IMR-90 (cell line): Measurements from ENCODE around the gene ADGRV1. TPM values are rescaled to one million over a fixed set of nuclear protein-coding genes. Genes with fewer than 3 reads are reported as not detected.
A peak's percentile ranks its signal among the peaks of the same experiment; 100 is the strongest.

Experiments
- ATAC-seq: fragments of 200-7000 bp; cut with Tn5 transposase; 2 replicates; pipeline ENCODE4 v1.9.1; 2020; ENCODE audit warnings: low read depth, mild to moderate bottlenecking, moderate library complexity
- BruUV-seq: library from RNA; stranded (reverse); fragments of 400-500 nt; replicated peaks from 2 replicates; lab custom pipeline; 2021; lab: Mats Ljungman, UMichigan
- CTCF ChIA-PET: fragments of 300-600 bp; formaldehyde crosslinking; extraction: SDS; loops from one replicate; lab custom pipeline; 2021; ENCODE audit warnings: antibody characterized with exemption; lab: Yijun Ruan, JAX
- POLR2A ChIA-PET: fragments of 300-600 bp; sonication (Branson Sonifier 250); formaldehyde crosslinking; loops from one replicate; lab custom pipeline; 2022; ENCODE audit warnings: antibody characterized with exemption; ENCODE audit not compliant: unreplicated experiment; lab: Charles Lee
- DNase-seq: peaks from one replicate; pipeline ENCODE4 v3.0.0; 2013
- H2AFZ ChIP-seq: replicated peaks from 2 replicates; pipeline ENCODE3; 2013; ENCODE audit warnings: low read length, mild to moderate bottlenecking; ENCODE audit not compliant: poor library complexity
- H2AK5ac ChIP-seq: 2 replicates; pipeline ENCODE4 v1.6.1; 2013; ENCODE audit warnings: low read depth, low read length, inconsistent platforms
- H2AK9ac ChIP-seq: replicated peaks from 2 replicates; pipeline ENCODE3; 2013; ENCODE audit warnings: mild to moderate bottlenecking, low read depth, low read length, moderate library complexity; ENCODE audit not compliant: poor library complexity
- H2BK120ac ChIP-seq: 2 replicates; pipeline ENCODE4 v1.6.1; 2013; ENCODE audit warnings: low read depth, low read length, inconsistent platforms
- H2BK15ac ChIP-seq: 3 replicates; pipeline ENCODE4 v1.6.1; 2013; ENCODE audit warnings: low read depth, low read length, inconsistent platforms
- H2BK20ac ChIP-seq: 2 replicates; pipeline ENCODE4 v1.6.1; 2013; ENCODE audit warnings: low read depth, mild to moderate bottlenecking, inconsistent platforms, low read length, moderate library complexity
- H2BK5ac ChIP-seq: 2 replicates; pipeline ENCODE4 v1.6.1; 2013; ENCODE audit warnings: mild to moderate bottlenecking, low read depth, low read length, inconsistent platforms; ENCODE audit not compliant: poor library complexity, severe bottlenecking
- H3K14ac ChIP-seq: replicated peaks from 2 replicates; pipeline ENCODE4 v1.6.1; 2013; ENCODE audit warnings: low read depth, low read length, inconsistent platforms
- H3K18ac ChIP-seq: 2 replicates; pipeline ENCODE4 v1.6.1; 2013; ENCODE audit warnings: low read depth, low read length, control low read depth
- H3K23ac ChIP-seq: 2 replicates; pipeline ENCODE4 v1.6.1; 2013; ENCODE audit warnings: low read depth, low read length, inconsistent platforms
- H3K27ac ChIP-seq: 2 replicates; pipeline ENCODE4 v1.5.1; 2013; ENCODE audit warnings: mild to moderate bottlenecking, control low read depth, low read length; ENCODE audit not compliant: insufficient read depth
- H3K27me3 ChIP-seq: 2 replicates; pipeline ENCODE4 v1.6.1; 2013; ENCODE audit warnings: low read length; ENCODE audit not compliant: control insufficient read depth, insufficient read depth
- H3K36me3 ChIP-seq: 2 replicates; pipeline ENCODE4 v1.6.1; 2013; ENCODE audit warnings: low read length, mixed read lengths; ENCODE audit not compliant: control insufficient read depth, insufficient read depth
- H3K4ac ChIP-seq: 2 replicates; pipeline ENCODE4 v1.6.1; 2013; ENCODE audit warnings: low read depth, low read length, inconsistent platforms
- H3K4me1 ChIP-seq: 2 replicates; pipeline ENCODE4 v1.6.1; 2013; ENCODE audit warnings: low read length, mixed read lengths; ENCODE audit not compliant: control insufficient read depth, insufficient read depth
- H3K4me2 ChIP-seq: 2 replicates; pipeline ENCODE4 v1.6.1; 2013; ENCODE audit warnings: low read depth, mild to moderate bottlenecking, control low read depth, low read length, moderate library complexity
- H3K4me3 ChIP-seq: 2 replicates; pipeline ENCODE4 v1.5.1; 2013; ENCODE audit warnings: low read depth, mild to moderate bottlenecking, control low read depth, low read length, moderate library complexity; ENCODE audit not compliant: insufficient read depth
- H3K56ac ChIP-seq: 2 replicates; pipeline ENCODE4 v1.6.1; 2013; ENCODE audit warnings: low read length, inconsistent platforms; ENCODE audit not compliant: insufficient read depth; ENCODE audit errors: extremely low read depth
- H3K79me1 ChIP-seq, 2 experiments: 2 replicates each; pipeline ENCODE4 v1.6.1; 2013; ENCODE audit warnings: low read length in 2 of 2, inconsistent platforms in 1 of 2, low read depth in 1 of 2
- H3K9ac ChIP-seq: 2 replicates; pipeline ENCODE4 v1.6.1; 2013; ENCODE audit warnings: low read depth, low read length, control low read depth
- H3K9me1 ChIP-seq: 2 replicates; pipeline ENCODE4 v1.6.1; 2013; ENCODE audit warnings: low read length, inconsistent platforms; ENCODE audit not compliant: insufficient read depth
- H3K9me3 ChIP-seq: 2 replicates; pipeline ENCODE4 v1.6.1; 2013; ENCODE audit warnings: low read length; ENCODE audit not compliant: control insufficient read depth, insufficient read depth
- H4K20me1 ChIP-seq: 2 replicates; pipeline ENCODE4 v1.6.1; 2013; ENCODE audit warnings: low read length, inconsistent platforms; ENCODE audit not compliant: insufficient read depth
- H4K5ac ChIP-seq: 2 replicates; pipeline ENCODE4 v1.6.1; 2013; ENCODE audit warnings: mild to moderate bottlenecking, low read depth, low read length, control low read depth
- H4K8ac ChIP-seq, 2 experiments: 2 replicates each; pipeline ENCODE4 v1.6.1; 2013; ENCODE audit warnings: low read depth in 2 of 2, low read length in 2 of 2, control low read depth in 1 of 2, inconsistent platforms in 1 of 2
- H4K91ac ChIP-seq: 2 replicates; pipeline ENCODE4 v1.6.1; 2013; ENCODE audit warnings: low read depth, low read length, inconsistent platforms; ENCODE audit not compliant: insufficient read depth
- BHLHE40 ChIP-seq: fragments of 150-350 bp; IDR thresholded peaks from 2 replicates; pipeline ENCODE4 v1.6.1; 2016; ENCODE audit warnings: mild to moderate bottlenecking, low read depth, low read length
- CHD1 ChIP-seq: IDR thresholded peaks from 2 replicates; pipeline ENCODE4 v1.6.1; 2012; ENCODE audit warnings: low read depth, low read length, improper control_type of control experiment
- FOS ChIP-seq: fragments of 150-350 bp; IDR thresholded peaks from 2 replicates; pipeline ENCODE4 v1.6.1; 2016; ENCODE audit warnings: low read depth, low read length
- MAZ ChIP-seq: IDR thresholded peaks from 2 replicates; pipeline ENCODE4 v1.6.1; 2012; ENCODE audit warnings: low read depth, mild to moderate bottlenecking, low read length, improper control_type of control experiment, moderate library complexity, borderline replicate concordance
- RAD21 ChIP-seq: IDR thresholded peaks from 2 replicates; pipeline ENCODE4 v1.6.1; 2012; ENCODE audit warnings: low read length, improper control_type of control experiment
- RCOR1 ChIP-seq: IDR thresholded peaks from 2 replicates; pipeline ENCODE4 v1.6.1; 2012; ENCODE audit warnings: mild to moderate bottlenecking, low read length, improper control_type of control experiment; ENCODE audit not compliant: insufficient replicate concordance
- RFX5 ChIP-seq: IDR thresholded peaks from 2 replicates; pipeline ENCODE4 v1.8.0; 2012; ENCODE audit warnings: low read depth, mild to moderate bottlenecking, low read length, moderate library complexity
- SMC3 ChIP-seq: fragments of 150-350 bp; IDR thresholded peaks from 2 replicates; pipeline ENCODE4 v1.6.1; 2016; ENCODE audit warnings: low read depth, mild to moderate bottlenecking, antibody characterized with exemption, low read length, moderate library complexity
- WGBS, 2 experiments: methylation state at CpG; one replicate each; pipeline versions ENCODE4 v1.1.5 to v1.1.7; 2013; ENCODE audit warnings: missing lambda C conversion rate in 2 of 2; ENCODE audit not compliant: insufficient read length in 1 of 2; ENCODE audit errors: extremely low coverage in 2 of 2; 5-methylcytosine and 5-hydroxymethylcytosine counted together
- dilution Hi-C: fragments of 300-500 bp; cut with HindIII; formaldehyde crosslinking; loops from one replicate; pipeline ENCODE4 v1.14.3; 2018; ENCODE audit warnings: low sequenced_read_pairs; ENCODE audit not compliant: unreplicated experiment
- in situ Hi-C: fragments of 300-500 bp; cut with MboI; formaldehyde crosslinking; loops from 3 replicates; pipeline ENCODE4 v1.14.3; 2019; ENCODE audit warnings: low sequenced_read_pairs, inconsistent platforms, mixed read lengths
- intact Hi-C: fragments of 100-400 bp; cut with micrococcal nuclease; formaldehyde crosslinking; loops from 2 replicates; pipeline ENCODE4 v1.10.0; 2022
- polyA plus RNA-seq, 3 experiments: library from polyadenylated mRNA; depleted of rRNA; stranded (reverse); fragments of >200 nt; gene quantifications; 2 replicates each; pipeline ENCODE4 v1.2.3, GENCODE V29; 2012; ENCODE audit warnings: low replicate concordance in 1 of 3
- total RNA-seq: library from RNA; depleted of rRNA; stranded (reverse); fragments of >200 nt; gene quantifications from 2 replicates; pipeline ENCODE4 v1.2.3, GENCODE V29; 2012
- TF ChIP-seq, protein P1 (sequence below): conservative IDR thresholded peaks from 2 replicates; pipeline ENCODE4 v1.5.1; 2012; ENCODE audit warnings: mild to moderate bottlenecking, low read depth, low read length, improper control_type of control experiment
- TF ChIP-seq, protein P2 (sequence below): fragments of 150-350 bp; IDR thresholded peaks from 2 replicates; pipeline ENCODE4 v1.6.1; 2017; ENCODE audit warnings: mild to moderate bottlenecking, antibody characterized with exemption, low read length, low read depth

The ADGRV1 gene
- total and polyA plus RNA-seq, 2 of the 4 experiments (the other 2 are of a cell fraction) = under 0.01 TPM; not detected in 1

DNA sequence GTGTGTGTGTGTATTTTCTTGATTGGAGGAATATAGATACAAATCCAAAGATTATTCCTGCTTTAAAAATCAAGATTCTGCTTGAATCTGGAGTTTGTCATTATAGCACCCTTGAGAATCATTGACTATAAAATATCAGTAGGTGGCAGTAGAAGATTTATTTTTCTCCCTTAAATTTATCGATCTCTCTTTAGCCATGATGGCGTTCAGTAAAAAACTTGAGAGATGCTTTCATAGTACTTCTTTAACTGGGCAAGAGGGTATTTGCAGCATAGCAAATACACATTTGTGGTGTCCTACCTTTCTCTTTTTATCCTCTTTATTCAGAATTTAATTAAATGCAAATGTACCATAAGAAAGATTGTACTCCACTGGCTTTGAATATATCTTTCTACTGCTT lies 307.7 kb downstream of the ADGRV1 start:
- H2AFZ ChIP-seq = no peak overlapping the region
- no peak overlapping the region for H3K4ac ChIP-seq
- no peak overlapping the region for H4K5ac ChIP-seq
- no peak overlapping the region for H2AK5ac ChIP-seq
- H3K23ac ChIP-seq = no peak overlapping the region
- dilution Hi-C loops = loop anchor here (25.0 kb wide), 1 partner anchor 546 kb away; no protein-coding TSS in a partner anchor
- no peaks in the 10 kb centered on the region for H3K79me1 ChIP-seq
- H3K27me3 ChIP-seq = no peaks in the 10 kb centered on the region
- no peaks in the 10 kb centered on the region for H3K9me3 ChIP-seq
- no peak overlapping the region for H2AK9ac ChIP-seq
- H3K56ac ChIP-seq = no peak overlapping the region
- no peak overlapping the region for H3K14ac ChIP-seq
- no peak overlapping the region for H4K8ac ChIP-seq
- ChIA-PET POLR2A (no interaction called here), CTCF (interaction anchor here (0.6 to 3.4 kb wide), 6 partner anchors 85 to 563 kb away, joined by 3 to 21 read pairs (median 3); no protein-coding TSS in a partner anchor)
- H4K91ac ChIP-seq = no peak overlapping the region
- in situ Hi-C loops = loop anchor here (5.0 kb wide), 2 partner anchors 231 to 551 kb away; no protein-coding TSS in a partner anchor
- no peaks in the 10 kb centered on the region for H4K20me1 ChIP-seq
- H3K36me3 ChIP-seq = no peaks in the 10 kb centered on the region
- WGBS, 2 experiments = no CpG with 5 or more reads among the region's 2 CpGs
- H3K18ac ChIP-seq = no peak overlapping the region
- H3K9ac ChIP-seq = no peak overlapping the region
- intact Hi-C loops = loop anchor here (1.0 to 5.0 kb wide), 4 partner anchors 66 to 553 kb away; partner anchors contain the start of gene ARRDC3
- peak overlapping the region; percentile 37; the same call in 1 of the 2 replicates for H3K4me2 ChIP-seq
- DNase-seq (peak; percentile 28), ATAC-seq (peak; percentile 70)
- H2BK15ac ChIP-seq = no peak overlapping the region
- no peak overlapping the region for H2BK120ac ChIP-seq
- H2BK5ac ChIP-seq = no peak overlapping the region
- no peak for TF ChIP-seq BHLHE40
- TF ChIP-seq CHD1 = no peak
- TF ChIP-seq SMC3 = peak; percentile 49
- TF ChIP-seq, protein P1, sequence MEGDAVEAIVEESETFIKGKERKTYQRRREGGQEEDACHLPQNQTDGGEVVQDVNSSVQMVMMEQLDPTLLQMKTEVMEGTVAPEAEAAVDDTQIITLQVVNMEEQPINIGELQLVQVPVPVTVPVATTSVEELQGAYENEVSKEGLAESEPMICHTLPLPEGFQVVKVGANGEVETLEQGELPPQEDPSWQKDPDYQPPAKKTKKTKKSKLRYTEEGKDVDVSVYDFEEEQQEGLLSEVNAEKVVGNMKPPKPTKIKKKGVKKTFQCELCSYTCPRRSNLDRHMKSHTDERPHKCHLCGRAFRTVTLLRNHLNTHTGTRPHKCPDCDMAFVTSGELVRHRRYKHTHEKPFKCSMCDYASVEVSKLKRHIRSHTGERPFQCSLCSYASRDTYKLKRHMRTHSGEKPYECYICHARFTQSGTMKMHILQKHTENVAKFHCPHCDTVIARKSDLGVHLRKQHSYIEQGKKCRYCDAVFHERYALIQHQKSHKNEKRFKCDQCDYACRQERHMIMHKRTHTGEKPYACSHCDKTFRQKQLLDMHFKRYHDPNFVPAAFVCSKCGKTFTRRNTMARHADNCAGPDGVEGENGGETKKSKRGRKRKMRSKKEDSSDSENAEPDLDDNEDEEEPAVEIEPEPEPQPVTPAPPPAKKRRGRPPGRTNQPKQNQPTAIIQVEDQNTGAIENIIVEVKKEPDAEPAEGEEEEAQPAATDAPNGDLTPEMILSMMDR = peak; percentile 60
- no peak for TF ChIP-seq RCOR1
- no peak for TF ChIP-seq MAZ
- no peak for TF ChIP-seq FOS
- TF ChIP-seq RFX5 = no peak
- TF ChIP-seq, protein P2, sequence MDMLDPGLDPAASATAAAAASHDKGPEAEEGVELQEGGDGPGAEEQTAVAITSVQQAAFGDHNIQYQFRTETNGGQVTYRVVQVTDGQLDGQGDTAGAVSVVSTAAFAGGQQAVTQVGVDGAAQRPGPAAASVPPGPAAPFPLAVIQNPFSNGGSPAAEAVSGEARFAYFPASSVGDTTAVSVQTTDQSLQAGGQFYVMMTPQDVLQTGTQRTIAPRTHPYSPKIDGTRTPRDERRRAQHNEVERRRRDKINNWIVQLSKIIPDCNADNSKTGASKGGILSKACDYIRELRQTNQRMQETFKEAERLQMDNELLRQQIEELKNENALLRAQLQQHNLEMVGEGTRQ = no peak
- peak; percentile 54 for TF ChIP-seq RAD21
- H3K4me3 ChIP-seq = no peak overlapping the region
- H2BK20ac ChIP-seq = no peak overlapping the region
- H3K27ac ChIP-seq = no peak overlapping the region
- no peaks in the 10 kb centered on the region for H3K9me1 ChIP-seq
- no peaks in the 10 kb centered on the region; the same call in 1 of the 2 replicates for H3K4me1 ChIP-seq
- BruUV-seq = no TSS peak
